HG02840 (cell line): ENCODE data around the gene TNRC18.

Source experiments
- ATAC-seq: cut with Tn5 transposase; IDR thresholded peaks from one replicate; pipeline ENCODE4 v1.9.1; 2021; ENCODE audit warnings: mild to moderate bottlenecking, moderate library complexity, moderate number of reproducible peaks; ENCODE audit not compliant: unreplicated experiment, low FRiP score

Gene TNRC18

DNA sequence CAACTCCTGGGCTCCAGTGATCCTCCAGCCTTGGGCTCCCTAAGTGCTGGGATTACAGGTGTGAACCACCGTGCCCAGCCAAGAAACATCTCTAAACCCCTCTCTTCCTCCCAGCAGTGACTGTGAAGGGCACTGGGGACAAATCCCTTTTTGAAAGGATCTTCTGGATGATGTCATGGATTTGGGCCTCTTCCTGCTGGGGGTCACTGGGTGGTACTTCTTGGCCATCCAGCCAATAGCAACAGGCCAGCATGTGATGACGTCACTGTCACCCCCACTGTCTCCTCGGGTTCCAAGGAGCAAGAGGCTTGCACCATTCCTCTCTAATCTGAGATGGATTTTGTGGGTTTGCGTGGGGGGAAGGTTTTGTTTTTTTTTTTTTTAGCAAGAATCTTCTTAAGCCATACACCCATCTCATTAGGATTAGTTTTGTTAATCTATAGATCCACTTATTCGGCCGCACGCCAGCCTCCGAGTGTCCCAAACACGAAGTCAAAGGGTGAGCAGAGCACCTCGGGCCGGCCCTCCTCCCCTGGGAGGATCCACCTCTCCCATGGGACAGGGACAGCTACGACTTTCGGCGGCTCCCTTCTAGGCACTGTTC lies 29.4 kb upstream of the TNRC18 start:
- no peak for ATAC-seq

DNA sequence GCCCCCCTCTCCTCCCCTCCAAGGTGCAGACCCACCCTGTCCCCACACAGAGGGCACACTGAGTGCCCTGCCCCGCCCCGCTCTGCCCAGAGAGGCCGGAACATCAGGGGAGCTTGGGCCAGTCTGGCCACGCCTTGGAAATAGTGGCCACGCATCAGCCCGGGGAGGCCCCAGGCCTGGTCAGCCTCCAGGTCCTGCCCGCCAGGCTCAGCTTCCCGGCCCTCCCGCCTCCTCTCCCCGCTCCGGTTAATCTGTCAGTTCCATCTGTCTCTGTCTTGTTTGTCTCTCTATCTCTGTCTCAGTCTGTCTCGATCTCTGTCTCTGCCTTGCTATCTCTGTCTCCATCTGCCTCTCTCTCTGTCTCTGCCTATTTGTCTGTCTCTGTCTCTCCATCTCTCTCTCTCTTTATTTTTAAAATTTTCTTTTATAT lies 28.9 kb upstream of the TNRC18 start:
- no peak for ATAC-seq

DNA sequence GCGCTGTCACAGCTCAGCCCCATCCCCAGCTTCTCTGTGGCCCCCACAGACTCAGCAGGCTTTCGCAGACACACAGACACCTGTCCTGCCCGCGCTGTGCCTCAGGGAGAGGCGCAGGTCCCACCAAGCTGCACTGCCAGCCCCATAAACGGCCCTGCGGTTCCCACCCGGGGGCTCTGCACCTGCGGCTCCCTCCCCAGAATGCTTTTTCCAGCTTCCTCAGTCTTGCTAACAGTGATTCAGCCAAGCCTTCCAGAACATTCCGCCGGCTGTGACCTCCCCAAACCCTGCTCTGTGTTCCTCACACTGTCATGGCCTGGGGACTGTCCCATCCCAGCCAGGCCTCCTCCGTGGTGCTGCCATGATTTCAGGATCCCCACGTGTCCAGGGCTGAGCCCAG lies 27.8 kb upstream of the TNRC18 start:
- no peak for ATAC-seq

DNA sequence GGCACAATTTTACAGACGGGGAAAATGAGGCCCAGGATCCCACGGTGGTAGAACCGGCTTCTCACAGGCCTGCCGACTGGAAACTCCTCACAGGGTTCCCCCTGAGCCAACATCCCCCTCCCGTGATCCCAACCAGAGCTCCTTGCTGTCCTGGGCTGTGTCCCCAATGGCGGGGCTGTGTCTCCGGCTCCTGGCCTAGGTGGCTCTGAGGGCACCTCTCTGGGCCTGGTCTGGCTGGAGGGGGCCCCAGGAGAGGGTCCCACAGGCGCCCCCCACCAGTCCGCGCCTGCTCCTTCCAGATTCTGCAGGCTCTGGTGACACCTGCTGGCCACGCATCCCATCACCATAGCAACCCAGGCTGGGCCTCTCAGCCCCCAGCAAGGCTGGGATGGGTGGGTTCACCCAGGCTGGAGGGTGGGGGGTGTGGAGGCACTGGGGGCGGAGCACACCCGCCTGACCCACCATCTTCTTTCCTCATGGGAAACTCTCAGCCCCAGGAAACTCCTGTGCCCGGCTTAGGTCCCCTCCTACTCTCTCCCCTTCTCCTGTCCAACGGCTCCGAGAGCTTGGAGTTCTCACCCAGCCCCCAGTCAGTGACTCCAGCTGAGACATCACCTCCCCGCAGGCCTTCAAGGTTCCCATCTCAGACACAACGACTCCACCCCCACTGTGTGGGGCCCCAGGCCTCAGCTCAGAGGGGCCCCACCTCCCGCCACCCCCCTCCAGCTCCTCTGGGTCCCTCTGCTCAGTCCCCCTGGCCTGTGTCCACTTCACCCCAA lies 27.1 kb upstream of the TNRC18 start:
- ATAC-seq, result no peak

DNA sequence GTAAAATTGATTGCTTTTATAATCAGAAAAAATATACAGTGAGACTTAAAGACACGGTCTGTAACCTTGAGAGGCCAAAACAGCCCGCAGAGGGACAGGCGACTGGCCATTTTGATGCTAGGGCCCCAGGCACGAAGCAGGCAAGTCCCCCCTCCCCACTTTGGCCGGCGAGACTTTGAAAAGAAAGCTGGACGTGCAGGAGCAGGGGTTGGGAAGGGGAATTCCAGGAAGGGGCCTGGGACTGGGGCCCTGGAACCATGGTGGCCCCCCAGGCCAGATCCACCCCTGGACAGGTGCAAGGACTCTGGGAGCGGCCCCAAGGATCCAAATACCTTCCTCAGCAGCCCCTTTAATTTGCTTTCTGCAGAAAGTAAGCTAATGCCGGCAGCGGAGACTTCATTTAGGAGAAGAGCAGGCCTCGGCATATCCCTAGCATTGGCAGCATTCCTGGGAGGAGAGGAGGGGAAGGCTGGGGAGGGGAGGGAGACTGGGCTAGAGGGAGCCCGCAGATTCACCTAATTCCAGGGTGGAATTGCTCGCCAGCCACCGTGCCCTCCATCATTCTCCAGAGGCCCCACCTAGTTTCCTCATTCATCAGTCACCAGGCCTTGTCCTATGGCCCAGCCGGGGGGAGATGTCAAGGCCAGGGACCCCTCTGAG lies 24.9 kb upstream of the TNRC18 start:
- no peak for ATAC-seq

DNA sequence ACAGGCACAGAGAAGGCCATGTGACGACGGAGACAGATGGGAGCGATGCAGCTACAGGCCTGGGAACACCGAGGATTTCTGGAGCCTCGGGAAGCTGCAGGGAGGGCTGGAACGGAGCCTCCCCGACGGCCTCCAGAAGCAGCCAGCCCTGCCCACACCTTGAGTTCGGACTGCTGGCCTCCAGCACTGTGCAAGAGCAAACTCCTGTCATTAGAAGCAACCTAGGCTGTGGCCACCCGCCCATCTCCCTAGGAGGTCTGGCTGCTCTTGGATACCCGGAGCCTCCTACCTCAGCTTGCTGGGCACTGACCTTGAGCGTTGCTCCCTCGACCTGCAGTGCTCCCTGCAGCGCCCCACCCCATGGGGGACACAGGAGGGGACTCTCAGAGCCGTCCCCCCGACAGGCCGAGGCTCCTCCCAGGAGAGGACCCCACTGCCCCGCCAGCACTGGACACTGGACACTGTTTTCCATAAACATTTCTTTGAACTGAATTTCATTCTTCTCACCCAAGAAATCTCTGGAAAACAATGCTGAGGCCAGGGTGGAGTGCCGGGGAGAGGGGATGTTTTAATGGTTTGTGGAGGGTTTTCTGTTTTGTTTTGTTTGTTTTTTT lies 22.5 kb upstream of the TNRC18 start:
- no peak for ATAC-seq

DNA sequence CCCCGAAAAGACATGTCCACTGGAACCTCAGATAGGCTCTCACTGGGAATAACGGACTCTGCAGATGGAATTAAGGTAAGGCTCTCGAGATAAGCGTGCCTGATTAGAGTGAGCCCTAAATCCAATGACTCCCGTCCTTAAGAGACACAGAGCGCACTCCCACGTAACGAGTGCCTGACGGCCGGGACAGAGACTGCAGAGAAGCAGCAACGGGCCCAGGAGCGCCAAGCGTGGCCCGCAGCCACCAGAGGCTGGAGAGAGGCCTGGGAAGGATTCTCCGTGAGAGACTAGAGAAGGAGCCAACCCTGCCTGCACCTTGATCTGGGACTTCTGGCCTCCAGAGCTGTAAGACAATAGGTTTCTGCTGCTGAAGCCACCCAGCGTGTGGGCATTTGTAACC lies 20.0 kb upstream of the TNRC18 start:
- ATAC-seq, result no peak

DNA sequence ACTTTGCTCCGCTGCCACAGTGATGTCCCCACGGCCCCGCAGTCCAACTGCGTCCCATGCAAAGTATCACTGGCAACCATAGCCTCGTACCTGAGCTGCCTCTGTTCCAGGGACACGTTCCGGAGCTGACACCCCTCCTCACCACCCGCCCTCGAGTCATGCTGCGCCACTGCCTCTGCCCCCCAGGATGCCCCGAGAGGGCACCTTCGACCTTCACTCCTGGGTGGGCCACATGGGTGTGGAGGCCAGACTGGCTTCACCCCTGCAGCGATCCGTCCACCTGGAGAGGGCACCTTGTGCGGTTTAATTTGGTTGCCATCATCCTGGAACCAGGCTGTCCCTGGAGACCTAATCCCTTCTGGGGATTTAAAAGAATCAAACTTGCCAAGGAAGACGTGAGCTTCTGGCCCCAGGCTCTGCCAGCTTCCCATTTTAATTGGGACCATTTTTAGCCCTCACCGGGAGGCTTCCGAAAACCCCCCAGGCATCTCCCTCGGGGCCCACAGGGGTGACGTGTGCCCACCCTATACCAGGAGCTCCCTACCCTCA lies 19.2 kb upstream of the TNRC18 start:
- no peak for ATAC-seq

DNA sequence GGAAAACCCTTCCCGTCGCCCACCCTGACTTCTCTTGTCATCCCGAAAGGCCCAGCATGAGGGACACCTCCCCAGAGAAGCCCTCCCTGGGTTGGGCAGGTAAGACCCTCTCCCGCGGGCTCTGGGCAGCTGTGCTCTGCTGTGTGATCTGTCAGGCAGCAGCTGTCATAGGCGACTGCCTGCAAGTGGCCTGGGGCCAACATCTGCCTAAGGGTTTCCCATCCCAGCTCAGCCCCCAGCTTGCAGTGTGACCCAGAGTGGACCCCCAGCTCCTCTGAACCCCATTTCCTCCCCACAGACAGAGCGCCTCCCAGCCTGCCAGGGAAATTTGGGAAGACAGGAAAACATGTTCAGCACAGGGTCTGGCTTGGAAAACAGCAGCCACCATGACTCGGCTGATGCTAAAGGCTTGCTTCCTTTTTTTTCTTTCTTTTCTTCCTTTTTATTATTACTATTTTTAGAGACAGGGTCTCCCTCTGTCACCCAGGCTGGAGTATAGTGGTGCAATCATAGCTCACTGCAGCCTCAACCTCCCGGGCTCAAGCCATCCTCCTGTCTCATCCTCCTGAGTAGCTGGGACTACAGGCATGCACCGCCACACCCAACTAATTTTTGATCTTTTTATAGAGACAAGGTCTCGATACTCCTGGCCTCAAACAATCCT lies 18.3 kb upstream of the TNRC18 start:
- ATAC-seq, result no peak

DNA sequence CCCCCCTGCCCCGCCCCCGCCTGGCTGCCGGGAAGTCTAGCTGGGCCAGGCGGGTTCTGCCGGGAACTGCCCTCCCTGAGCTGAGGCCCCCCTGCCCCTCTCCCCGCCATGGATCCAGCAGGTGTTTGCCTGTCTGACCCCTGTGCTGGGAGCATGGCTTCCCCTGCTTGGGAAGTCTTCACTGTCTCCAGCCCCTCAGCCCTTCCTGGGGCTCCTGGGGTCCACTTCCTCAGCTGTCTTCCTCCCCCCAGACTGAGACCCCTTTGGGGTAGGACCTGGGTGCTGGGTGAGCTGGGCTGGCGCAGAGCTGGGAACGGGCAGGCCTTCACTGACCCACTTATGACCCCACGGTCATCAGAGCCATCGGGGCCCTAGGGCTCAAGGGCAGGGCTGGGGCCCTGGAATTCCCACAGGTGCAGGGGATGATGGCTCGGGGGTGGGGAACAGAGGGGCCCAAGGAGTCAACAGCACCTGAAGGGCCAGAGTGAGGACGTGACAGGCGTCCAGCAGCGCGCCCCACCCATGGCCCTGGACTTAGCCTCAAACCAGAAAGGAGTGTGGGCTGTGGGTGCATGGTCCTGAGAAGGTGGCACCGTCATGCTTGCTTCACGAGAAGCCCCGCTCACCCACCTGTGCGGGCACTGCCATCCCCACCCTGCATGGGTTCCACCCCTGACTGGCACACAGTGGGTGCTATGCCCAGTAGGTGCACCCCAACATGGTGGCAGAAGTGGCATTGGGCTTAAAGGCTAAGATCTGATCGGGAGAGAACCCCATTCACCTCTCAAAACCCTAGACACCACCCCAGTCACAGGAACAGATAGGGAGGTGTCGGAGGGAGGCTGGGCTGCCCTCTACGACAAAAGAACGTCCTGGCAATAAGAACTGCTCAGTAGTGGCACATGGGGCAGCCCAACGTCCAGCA lies 16.2 kb upstream of the TNRC18 start:
- no peak for ATAC-seq

DNA sequence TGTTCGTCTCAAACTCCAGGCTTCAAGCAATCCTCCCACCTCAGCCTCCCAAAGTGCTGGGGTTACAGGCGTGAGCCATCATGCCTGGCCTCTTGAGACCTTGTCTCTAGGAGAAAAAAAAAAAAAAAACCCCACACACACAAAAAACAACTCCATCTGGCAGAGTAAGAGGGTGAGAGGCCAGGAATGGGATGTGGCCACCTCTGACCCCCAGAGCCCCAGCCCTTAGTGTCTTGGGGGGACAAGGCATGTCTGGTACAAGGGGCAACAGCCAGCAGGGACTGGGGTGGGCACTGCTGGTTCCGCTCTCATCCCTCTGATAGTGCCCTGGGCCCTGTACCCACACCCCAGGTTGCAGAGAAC lies 15.6 kb upstream of the TNRC18 start:
- no peak for ATAC-seq

DNA sequence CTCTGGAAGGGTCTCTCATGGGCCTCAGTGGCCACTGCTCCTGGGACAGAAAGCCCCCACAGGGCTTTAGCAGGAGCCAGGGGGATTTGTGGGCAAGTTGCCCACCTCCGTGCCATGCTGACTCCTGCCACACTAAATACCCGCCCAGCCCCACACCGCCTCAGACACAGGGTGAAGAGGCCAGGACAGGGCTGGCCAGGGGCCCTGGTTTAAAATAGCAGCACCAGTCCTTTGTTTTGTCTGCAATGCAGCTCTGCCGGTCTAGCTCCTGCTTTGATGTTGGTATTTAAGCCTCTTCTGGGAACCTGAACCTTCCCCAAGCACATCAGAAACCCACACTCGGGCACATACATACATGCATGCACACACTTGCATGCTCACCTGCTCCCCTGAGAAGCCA lies 14.4 kb upstream of the TNRC18 start:
- no peak for ATAC-seq

DNA sequence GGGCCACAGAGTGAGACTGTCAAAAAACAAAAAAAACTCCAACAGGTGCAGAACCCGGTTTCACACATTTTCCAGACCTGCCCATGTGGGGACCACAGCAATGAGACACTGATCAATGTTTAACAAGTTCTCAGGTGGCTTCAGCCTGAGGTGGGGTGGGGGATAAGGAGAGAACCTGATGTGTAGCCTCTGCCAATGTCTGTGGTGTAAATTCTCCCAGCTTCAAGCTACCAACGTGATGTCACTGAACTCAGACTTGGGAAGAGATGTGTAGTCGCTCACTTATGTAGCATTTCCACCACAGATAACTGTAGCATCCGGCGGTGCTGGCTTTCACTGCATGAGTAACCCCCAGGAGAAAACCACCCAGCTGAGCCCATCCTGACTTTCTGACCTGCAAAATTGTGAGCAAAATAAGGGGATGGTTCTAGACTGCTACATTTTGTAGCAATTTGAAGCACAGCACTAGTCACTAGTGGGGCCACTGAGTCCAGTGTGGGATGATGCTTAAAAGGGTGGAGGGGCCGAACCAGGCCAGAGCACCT lies 13.8 kb upstream of the TNRC18 start:
- ATAC-seq, result no peak

DNA sequence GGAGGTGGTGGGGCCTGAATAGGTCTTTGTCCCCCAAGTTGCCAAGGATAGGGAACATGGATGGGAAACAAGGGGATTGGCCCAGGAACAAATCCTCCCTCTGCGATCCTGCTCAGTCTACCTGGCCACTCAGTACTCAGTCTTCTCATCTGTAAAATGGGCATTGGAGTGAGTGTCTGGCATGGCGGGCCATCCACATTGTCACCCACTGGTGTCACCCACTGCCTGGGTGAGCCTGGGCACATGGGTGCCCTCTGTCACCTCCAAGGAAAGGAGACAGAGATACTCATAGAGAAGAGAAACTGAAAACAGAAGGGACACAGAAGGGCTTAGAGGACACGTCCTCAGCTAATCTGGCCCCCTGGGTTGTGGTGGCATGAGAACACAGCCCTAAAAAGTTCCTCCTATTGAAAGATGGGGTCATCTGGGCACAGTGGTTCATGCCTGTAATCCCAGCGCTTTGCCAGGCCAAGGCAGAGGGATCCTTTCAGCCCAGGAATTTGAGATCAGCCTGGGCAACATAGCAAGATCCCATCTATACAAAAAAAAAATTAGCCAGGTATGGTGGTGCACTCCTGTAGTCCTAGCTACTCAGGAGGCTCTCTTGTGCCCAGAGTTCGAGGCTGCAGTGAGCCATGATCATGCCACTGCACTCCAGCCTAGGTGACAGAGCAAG lies 12.5 kb upstream of the TNRC18 start:
- ATAC-seq, result no peak

DNA sequence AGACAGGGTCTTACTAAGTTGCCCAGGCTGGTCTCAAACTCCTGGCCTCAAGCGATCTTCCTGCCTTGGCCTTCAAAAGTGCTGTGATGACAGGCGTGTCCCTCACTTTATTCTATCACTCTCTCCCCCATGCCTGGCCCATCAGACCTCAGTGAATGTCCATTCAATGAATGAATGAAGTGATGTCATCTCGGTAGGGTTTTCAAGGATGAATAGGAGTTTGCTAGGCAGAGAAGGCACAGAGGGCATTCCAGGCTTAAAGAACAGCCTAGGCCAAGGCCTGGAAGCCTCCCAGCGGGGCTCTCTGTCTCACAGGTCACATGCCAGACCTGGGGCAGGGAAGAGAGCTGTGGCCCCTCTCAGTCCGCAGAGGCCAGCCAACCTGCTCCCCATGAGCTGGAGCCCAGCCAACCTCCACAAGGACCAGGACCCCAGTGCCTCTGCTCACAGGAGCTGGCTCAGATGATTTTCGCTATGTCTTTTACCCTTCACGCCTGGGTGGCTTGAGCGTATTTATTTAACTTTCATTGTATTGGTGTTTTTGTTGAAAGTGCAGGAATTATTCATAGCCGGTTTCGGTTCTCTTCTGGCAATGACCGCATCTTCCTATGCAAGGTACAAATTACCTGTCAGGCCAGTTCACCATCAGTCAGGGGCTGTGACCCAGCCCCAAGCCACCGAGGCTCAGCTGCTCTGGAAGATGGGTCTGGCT lies 11.8 kb upstream of the TNRC18 start:
- no peak for ATAC-seq

DNA sequence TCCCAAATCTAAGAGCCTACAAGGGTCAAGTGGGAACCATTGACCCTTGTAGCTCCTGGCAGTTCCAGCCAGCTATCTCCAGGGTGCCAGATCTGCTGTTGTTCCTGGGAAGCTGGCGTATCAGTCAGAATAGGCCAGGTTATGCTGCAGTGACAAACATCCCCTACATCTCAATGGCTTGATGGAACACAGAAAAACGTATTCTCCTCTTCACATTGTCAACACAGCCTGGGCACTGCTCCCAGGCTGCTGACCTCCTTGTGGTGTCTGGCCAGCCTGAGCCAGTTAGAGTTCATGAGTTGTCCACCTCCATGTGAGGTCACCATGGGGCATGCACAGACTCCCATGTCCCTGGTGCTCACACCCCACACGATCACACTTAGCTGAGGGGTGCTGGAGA lies 9.5 kb upstream of the TNRC18 start:
- ATAC-seq, result no peak

DNA sequence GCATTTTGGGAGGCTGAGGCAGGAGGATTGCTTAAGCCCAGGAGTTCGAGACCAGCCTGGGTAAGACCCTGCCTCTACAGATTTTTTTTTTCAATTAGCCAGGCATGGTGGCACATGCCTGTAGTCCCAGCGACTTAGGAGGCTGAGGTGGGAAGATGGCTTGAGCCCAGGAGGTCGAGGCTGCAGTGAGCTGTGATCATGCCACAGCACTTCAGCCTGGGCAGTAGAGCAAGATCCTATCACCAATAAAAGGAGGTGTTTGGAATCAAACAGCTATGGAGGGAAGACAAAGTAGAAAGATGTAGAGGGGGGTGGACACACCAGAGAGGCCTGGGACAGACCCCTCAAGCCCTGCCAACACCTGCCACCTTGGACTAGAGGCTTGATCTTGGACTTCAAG lies 9.1 kb upstream of the TNRC18 start:
- no peak for ATAC-seq

DNA sequence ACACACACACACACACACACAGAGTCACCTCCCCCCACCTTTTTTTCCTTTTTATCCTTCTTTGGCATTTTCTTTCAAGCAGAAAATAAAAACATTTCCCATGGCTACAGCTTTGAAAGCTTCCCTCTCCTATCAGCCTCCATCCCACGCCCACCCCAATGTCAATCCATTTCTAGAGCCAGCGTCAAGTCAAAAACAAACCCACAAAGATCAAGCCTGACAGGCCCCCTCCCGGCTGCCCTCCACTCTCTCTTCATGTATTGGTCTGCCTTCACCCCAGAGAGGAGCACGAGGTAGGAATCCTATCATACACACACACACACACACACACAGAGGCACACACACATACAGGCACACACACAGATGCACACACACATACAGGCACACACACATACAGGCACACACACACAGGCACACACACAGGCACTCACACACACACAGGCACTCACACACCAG lies 8.0 kb upstream of the TNRC18 start:
- no peak for ATAC-seq
